ENCODE measurements around the gene ADD3. TPM values are rescaled to one million over a fixed set of nuclear protein-coding genes. Genes with fewer than 3 reads are reported as not detected.

ADD3 gene
- total RNA-seq, 1 donor from 2014 or later: 128 TPM

GRCh38 chr10:110005719-110006118, 2.1 kb upstream of the ADD3 start:
- no peak for DNase-seq (ENCODE audit: extremely low spot score, unreplicated experiment)
- H3K4me1 Mint-ChIP-seq (ENCODE audit: unreplicated experiment): peaks cover 31% of the 10 kb centered on the region
- TF ChIP-seq, protein P1, sequence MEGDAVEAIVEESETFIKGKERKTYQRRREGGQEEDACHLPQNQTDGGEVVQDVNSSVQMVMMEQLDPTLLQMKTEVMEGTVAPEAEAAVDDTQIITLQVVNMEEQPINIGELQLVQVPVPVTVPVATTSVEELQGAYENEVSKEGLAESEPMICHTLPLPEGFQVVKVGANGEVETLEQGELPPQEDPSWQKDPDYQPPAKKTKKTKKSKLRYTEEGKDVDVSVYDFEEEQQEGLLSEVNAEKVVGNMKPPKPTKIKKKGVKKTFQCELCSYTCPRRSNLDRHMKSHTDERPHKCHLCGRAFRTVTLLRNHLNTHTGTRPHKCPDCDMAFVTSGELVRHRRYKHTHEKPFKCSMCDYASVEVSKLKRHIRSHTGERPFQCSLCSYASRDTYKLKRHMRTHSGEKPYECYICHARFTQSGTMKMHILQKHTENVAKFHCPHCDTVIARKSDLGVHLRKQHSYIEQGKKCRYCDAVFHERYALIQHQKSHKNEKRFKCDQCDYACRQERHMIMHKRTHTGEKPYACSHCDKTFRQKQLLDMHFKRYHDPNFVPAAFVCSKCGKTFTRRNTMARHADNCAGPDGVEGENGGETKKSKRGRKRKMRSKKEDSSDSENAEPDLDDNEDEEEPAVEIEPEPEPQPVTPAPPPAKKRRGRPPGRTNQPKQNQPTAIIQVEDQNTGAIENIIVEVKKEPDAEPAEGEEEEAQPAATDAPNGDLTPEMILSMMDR (IDR thresholded peaks at IDR 0.05): no peak
- H3K4me3 Mint-ChIP-seq (ENCODE audit: unreplicated experiment): no peak overlapping the region
- no peaks in the 10 kb centered on the region for H3K36me3 Mint-ChIP-seq (ENCODE audit: unreplicated experiment)
- H3K9me3 Mint-ChIP-seq (ENCODE audit: unreplicated experiment): no peaks in the 10 kb centered on the region
- no peaks in the 10 kb centered on the region for H3K27me3 Mint-ChIP-seq (ENCODE audit: unreplicated experiment)
- no peak overlapping the region for H3K27ac Mint-ChIP-seq (ENCODE audit: unreplicated experiment)

DNA sequence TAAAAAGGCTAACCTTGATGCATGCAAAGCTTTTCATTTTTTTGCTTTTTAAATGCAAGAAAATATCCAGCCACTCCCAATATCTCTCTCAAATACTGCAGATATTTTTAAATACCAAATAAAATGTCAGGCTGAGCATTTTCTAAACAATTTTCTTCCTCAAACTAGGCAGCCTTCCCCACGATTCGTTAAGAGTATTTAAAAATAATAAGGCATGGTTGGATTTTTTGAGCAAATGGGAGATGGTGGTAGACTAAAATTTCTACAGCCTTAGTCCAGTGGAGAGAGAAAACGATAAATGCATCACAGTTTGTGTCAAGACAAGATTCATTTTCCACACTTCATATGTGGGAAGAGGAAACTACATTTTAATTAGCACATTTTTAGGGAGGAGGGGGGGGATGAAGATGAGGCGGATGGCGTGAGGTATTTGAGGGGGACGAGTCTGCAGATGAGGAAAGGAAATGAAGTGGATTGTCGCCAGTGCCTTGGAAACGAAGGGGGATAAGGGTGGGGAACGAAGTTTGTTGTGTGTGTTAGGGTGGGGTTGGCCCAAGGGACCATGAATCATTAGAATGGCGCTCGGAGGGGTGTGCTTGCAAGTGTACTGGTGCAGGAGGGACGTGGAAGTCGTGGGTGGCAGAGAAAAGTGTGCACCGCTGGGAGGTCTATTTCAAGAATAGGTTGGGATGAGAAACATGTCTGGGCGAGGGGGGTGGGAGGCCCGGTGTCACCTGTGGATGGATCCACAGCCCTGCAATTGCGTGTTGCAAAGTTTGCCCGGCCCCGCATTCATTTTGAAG, 1.2 kb upstream of the ADD3 start:
- Mint-ChIP-seq H3K4me3 (ENCODE audit: unreplicated experiment) (no peak overlapping the region), H3K9me3 (ENCODE audit: unreplicated experiment) (no peaks in the 10 kb centered on the region), H3K27me3 (ENCODE audit: unreplicated experiment) (no peaks in the 10 kb centered on the region), H3K36me3 (ENCODE audit: unreplicated experiment) (no peaks in the 10 kb centered on the region), H3K27ac (ENCODE audit: unreplicated experiment) (no peak overlapping the region), H3K4me1 (ENCODE audit: unreplicated experiment) (peaks cover 35% of the 10 kb centered on the region)
- peak; percentile 82 for DNase-seq (ENCODE audit: extremely low spot score, unreplicated experiment)
- TF ChIP-seq, protein P1 (IDR thresholded peaks at IDR 0.05): no peak

DNA sequence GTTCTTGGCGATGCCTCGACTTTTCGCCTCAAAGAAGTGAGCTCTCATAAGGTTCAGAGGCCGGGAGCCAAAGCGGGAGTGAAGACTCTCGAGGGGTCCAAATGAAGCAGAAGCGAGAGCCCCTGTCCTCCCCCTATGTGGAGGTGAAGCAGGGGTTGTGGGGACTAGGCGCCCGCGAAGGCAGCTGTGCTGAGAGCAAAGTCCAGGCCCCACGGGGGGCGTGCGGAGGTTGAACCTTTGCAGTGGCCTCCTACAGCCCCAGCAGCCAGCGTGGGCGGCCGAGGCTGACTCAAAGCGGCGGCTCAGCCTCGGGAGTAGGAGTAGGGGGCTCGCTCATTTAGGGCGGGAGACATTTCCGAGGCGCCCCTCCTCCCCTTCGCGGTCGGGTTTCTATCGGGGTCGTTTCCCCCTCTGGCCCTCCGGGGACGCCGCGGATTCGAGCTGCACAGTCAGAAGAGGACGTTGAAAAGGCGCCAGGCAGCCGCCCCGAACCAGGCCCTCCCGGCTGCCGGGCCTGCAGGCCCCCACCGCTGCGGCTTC, 553 bp upstream of the ADD3 start:
- no peaks in the 10 kb centered on the region for H3K9me3 Mint-ChIP-seq (ENCODE audit: unreplicated experiment)
- DNase-seq (ENCODE audit: extremely low spot score, unreplicated experiment): no peak
- no peaks in the 10 kb centered on the region for H3K27me3 Mint-ChIP-seq (ENCODE audit: unreplicated experiment)
- peaks cover 42% of the 10 kb centered on the region for H3K4me1 Mint-ChIP-seq (ENCODE audit: unreplicated experiment)
- no peaks in the 10 kb centered on the region for H3K36me3 Mint-ChIP-seq (ENCODE audit: unreplicated experiment)
- no peak overlapping the region for H3K27ac Mint-ChIP-seq (ENCODE audit: unreplicated experiment)
- H3K4me3 Mint-ChIP-seq (ENCODE audit: unreplicated experiment): no peak overlapping the region
- TF ChIP-seq, protein P1 (IDR thresholded peaks at IDR 0.05): no peak

- TF ChIP-seq, protein P1 (IDR thresholded peaks at IDR 0.05): no peak
- H3K4me3 Mint-ChIP-seq (ENCODE audit: unreplicated experiment): no peak overlapping the region
- H3K36me3 Mint-ChIP-seq (ENCODE audit: unreplicated experiment): no peaks in the 10 kb centered on the region
- no peaks in the 10 kb centered on the region for H3K27me3 Mint-ChIP-seq (ENCODE audit: unreplicated experiment)
- DNase-seq (ENCODE audit: extremely low spot score, unreplicated experiment): no peak
- H3K27ac Mint-ChIP-seq (ENCODE audit: unreplicated experiment): peak overlapping the region; percentile 83
- H3K4me1 Mint-ChIP-seq (ENCODE audit: unreplicated experiment): peaks cover 48% of the 10 kb centered on the region
- H3K9me3 Mint-ChIP-seq (ENCODE audit: unreplicated experiment): no peaks in the 10 kb centered on the region
Observed at GRCh38 chr10:110008518-110009339, 945 bp downstream of the ADD3 start.

Data from osteocyte (in vitro differentiated cells).